Skin epidermis (tissue), 12 donors: ENCODE data around the gene GRM1.

Source experiments
- H3K27ac ChIP-seq, 21 experiments: fragments of 200-600 bp; sonication (generic) in 11 of 21; one replicate each; pipeline ENCODE4 v1.5.0; 2020; ENCODE audit warnings: mild to moderate bottlenecking in 3 of 21, inconsistent platforms in 2 of 21, moderate library complexity in 2 of 21
- H3K4me3 ChIP-seq, 7 experiments: fragments of 200-600 bp; sonication (generic) in 2 of 7; one replicate each; pipeline ENCODE4 v1.5.0; 2020; ENCODE audit warnings: inconsistent platforms in 2 of 7, mild to moderate bottlenecking in 2 of 7, moderate library complexity in 1 of 7

Gene GRM1

DNA sequence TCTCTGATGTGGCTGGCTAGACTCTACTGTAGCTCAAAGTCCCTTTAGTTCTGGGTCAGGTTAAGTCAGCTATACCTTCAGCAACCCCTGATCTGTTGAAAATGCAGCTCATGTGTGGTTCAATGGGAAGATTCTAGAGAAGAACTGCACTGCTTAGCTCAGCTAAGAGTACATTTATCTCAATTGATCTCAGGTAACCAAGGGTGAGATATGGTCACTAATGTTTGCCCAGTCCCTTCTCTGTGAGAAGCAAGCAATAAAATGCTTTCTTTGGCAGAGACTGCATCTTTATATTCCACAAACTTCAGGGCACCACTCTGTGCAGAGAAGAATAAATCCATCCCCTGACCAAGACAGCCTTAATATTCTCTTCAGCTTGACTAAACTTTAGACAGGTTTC, 274.1 kb downstream of the GRM1 start:
- Histone ChIP-seq H3K27ac (no peak overlapping the region), H3K4me3 (no peak overlapping the region)

DNA sequence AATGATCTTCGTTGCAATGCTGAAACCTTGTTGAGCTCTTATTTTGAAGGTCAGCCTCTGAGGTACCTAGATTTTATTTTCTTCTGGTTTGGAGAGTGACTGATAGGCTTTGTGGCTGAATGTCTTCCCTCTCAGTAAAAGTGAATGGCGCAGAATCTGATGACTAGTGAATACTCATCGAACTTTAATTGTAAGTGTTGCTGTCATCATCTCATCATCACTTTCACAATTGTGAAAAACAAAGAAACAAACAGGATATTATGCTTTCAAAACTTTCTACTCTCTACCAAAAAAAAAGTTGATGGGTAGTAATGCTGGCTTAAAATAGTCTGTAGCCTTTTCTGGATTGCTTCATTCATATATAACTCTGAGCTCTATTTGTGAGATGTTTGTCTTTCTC, 275.3 kb downstream of the GRM1 start:
- no peak overlapping the region for H3K27ac ChIP-seq
- no peak overlapping the region for H3K4me3 ChIP-seq

DNA sequence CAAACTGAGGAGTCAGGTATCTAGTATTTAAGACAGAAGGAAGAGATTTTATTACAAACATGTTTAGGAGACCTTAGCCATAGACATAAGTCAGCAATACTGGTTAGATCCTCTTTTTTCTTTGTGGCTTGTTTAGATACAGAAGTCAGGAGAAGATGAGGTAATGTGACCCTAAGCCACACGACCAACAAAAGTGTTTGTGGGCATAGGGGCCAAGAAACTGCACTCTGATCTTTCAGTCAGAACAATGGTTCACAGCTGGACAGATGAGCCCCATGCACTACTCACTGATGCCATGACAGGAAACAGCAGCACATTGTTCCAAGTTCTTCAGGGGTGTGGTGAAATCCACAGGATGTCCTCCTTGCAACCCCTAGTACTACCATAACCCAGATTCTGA, 276.2 kb downstream of the GRM1 start:
- no peak overlapping the region for H3K27ac ChIP-seq
- H3K4me3 ChIP-seq: no peak overlapping the region

DNA sequence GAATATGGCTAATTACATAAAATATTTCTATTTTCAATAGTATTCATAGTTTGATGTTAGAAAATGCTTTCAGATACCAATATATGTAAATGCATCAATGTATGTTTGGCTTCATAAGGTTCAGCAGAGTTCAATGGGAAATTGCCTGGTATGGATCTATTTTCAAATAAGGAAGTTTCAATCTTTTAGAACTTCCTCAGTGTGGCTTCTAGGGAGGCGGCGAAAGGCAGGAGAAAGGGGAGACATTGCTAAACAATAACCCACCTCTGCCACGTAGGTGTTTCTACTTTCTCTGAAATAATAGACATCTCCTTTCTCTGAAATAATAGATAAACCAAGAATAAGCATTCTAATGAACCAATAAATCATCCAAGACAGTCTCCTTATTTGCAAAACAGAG, 277.1 kb downstream of the GRM1 start:
- Histone ChIP-seq H3K4me3 (no peak overlapping the region), H3K27ac (no peak overlapping the region)

DNA sequence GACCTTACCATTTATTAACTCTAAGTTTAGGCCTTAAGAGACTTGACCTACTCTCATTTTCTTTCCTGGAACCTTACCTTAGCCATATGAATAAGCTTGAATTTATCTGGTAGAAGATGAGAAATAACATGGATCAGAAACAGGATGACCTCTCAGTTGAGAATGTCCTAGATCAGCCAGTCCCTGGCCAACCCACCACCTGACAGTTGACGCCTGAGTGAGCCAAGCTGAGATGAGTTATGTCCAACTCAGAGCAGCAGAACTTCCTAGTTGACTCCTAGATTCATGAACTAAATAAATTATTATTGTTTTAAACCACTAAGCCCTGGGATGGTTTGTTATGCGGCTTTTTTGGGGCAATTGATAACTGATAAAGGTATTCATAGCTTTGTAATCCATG, 281.8 kb downstream of the GRM1 start:
- Histone ChIP-seq H3K4me3 (no peak overlapping the region), H3K27ac (no peak overlapping the region)

DNA sequence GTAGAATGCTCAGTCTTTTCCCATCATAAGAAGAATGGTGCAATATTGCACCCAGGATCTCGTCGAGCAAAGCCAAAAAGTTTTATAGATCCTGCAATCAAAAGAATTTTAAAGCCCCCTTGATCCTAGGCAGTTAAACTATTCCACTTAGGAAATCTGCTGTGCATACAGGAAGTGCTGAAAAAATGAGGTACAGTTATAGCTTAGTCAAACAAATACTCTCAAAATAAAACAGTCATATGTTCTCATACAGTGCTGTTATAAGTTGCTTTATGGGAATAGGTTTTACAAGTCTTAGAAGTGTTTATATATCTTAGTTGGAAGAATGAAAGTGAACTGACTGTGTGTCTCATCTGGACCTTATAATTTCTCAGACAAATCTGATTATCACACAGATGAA, 282.2 kb downstream of the GRM1 start:
- H3K27ac ChIP-seq: no peak overlapping the region
- H3K4me3 ChIP-seq: no peak overlapping the region

DNA sequence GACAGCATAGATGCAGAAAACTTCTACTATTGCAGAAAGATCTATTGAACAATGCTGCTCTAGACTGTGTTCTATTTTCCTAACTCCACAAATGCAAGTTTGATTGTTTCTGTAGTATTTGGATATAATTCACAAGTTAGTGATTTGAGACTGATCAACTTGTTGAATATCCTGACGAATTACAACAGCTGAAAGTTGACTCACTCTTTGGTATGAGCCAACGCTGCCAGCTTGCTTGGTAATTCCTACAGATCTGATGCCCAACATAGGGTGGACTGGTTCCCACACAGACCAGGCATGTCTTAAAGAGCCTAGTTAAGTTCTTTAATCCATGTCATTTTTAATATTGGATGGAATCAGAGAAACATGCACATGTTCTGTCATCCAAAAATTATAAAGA, 283.7 kb downstream of the GRM1 start:
- no peak overlapping the region for H3K27ac ChIP-seq
- no peak overlapping the region for H3K4me3 ChIP-seq

DNA sequence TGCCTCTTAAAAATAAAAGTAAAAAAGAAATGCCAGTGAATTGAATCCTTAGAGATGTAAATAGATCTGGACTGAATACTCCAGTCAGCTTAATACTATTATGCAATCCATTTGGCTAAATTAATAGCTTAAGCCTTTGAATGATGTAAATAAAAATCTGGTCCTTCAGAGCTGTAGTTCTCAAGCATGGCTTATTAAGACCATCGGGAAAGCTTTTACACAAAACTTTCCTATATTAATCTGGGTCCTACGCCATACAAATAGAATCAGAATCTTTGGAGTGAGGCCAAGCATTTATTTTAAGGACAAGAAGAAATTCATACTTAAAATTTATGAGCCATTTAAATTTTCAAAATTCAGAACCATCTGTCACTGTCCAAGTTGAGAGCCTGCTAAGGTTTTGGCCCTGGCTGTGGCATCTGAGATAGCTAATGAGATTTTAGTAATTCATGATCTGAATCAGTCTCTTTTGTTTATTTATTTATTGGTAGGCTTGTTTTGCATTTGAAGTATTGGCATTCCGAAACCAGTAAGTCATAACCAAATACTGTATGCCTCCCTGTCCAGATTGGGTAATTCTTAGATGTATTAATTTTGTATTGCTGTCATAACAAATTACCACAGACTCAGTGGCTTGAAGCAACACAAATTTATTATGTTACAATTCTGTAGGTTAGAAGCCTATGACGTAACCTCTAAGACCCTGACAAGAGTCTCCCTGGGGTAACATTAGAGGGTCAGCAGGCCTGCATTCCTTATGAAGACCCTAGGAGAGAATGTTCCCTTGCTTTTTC, 286.7 kb downstream of the GRM1 start:
- no peak overlapping the region for H3K4me3 ChIP-seq
- no peak overlapping the region for H3K27ac ChIP-seq

DNA sequence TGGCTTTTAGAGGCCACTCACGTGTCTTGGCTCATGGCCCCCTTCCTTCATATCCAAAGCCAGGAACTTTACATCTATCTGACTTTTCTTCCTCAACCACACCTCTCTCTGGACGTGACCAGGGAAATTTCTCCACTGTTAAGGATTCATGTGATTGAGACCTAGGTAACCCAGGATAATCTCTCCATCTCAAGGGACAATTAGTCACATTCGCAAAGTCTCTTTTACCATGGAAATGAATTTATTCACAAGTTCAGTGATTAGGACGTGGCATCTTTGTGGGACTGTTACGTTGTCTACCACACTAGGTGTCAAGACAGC, 287.3 kb downstream of the GRM1 start:
- no peak overlapping the region for H3K4me3 ChIP-seq
- H3K27ac ChIP-seq: no peak overlapping the region

DNA sequence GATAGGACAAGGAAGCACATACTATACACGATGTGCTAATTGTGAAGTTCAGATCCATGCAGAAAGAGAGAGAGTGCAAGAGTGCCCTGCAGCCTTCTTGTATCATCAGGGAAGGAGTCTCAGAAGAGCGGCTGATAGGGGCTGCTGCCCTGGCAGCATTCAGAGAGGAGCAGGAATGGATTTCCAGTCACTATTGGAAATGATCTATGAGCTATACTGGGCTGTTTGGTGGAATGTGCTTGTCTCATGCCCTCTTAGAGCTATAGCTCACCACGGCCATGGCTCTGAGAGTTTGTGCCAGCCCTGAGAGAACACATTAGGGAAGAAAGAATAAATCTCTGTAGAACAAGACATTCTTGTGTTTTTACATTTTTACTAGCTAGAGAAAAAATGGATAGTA, 302.2 kb downstream of the GRM1 start:
- H3K27ac ChIP-seq: no peak overlapping the region
- H3K4me3 ChIP-seq: no peak overlapping the region

DNA sequence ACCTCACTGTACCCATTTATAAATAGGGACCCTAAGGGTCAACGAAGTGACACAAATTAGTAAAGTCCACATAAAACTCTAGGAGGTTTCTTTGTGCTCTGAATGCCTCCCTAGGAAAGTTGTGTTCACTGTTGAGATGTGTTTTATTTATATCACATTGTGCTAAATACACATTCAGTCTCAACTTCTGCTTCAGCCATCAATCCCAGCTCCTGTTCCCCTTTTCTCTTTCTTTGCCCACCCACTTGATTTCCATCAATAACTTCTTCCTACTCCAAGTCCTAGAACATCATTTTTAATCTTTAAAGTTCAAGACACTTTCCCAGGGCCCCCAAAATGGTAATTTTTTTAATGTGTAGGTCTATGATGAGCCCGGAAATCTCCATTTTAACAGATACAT, 306.5 kb downstream of the GRM1 start:
- Histone ChIP-seq H3K27ac (no peak overlapping the region), H3K4me3 (no peak overlapping the region)

DNA sequence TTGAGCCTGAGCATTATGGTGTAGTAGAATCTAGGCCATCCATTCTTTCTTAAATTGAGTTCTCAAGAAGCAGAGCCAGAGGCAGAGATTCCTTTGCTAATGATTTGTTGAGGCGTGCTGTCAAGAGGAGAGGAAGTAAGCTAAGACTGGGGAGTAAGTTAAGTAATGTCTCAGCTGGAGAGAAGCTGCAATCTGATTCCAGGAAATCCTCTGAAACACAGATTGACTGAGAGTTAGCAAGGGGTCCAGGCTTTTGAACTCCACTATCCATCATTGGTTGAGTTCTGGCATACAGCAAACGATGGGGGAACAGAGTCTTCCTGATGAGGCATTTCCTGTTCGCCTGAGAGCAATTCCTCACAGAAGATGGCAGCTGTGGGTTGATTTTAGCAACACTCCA, 307.3 kb downstream of the GRM1 start:
- Histone ChIP-seq H3K4me3 (no peak overlapping the region), H3K27ac (no peak overlapping the region)

DNA sequence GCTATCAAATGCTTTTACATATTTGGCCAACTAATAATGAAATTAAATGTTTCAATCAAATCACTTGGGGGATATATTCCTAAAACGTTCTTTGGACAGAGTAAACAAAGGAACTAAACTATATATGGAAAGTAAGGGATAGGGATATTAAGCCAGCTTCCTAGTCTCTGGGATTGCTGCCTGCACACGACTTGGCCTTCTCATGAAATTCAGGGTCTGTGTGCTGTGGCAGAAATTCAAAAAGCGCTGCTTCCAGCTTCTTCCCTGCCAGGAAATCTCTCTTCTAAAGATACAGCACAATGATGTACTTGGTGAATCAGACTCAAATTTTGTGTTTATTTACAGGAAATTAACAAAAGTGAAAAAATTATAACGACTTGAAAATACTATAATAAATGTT, 308.5 kb downstream of the GRM1 start:
- no peak overlapping the region for H3K27ac ChIP-seq
- H3K4me3 ChIP-seq: no peak overlapping the region

DNA sequence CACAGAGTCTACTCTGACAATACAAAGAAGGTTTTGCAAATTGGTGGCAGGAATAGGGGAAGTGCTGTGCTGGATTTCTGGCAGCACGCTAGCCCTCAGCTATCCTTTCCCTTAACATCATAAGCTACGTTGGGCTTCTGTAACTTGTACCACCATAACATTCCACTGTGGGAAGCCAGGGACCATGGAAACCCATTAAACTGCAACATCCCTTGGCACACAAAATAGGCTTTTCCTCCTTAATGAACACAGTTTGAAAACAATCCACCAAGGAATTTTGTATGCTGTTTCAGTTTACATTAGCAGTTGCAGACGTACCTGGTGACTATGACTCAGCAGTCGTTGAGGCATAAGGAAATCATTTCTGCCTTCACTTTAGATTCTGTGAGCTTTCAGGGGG, 310.9 kb downstream of the GRM1 start:
- Histone ChIP-seq H3K27ac (no peak overlapping the region), H3K4me3 (no peak overlapping the region)

DNA sequence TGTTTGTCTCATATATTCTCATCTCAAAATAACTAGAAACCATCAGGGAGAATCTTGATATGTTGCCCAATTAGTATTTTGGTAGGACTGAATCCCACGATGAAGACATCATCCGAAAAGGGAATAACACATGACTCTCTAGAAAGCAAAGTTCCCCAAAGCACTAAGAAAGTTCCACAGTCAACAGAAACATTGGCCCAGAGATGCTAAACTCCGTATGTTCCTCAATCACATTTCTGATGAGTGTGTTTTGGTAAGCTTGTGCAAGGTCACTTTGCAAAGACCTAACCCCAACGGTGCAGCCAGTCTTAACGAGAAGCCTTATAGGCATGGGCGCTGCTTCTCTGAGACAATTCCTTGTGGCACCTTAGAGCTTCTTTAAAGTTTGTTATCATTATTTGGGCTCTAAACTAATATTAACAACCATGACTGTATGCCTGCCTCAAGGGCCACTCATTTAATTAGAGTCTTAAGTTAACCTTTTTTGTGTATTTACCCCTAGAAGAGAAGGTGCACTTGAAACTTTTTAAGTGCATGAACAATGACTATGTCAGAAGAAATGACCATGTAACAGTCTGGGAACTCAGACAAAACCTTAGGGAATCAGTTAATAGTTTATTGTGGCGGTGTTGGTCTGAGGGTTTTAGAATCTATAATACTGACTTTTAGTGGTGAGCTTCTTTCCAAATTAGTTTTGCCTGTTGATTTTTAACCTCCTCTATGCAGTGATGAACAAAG, 312.8 kb downstream of the GRM1 start:
- H3K27ac ChIP-seq: no peak overlapping the region
- H3K4me3 ChIP-seq: no peak overlapping the region

DNA sequence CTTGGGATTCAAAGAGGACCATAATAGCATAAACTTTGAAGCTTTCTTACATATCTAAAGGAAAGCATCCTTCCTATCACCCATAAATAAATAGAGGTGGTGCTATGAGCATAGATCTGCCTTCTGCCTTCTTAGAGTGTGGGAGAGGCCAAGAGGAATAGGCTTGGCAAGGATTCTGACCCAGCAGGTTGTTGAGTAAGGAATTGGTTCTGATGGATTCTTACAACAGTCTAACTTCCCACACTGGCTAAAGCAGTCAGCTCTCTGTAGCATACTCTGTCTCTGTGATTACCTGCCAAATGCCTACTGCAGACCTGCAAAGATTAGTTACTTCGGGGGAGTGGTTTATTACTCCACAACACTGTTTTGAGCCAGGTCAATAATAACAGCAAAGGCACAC, 316.7 kb downstream of the GRM1 start:
- H3K4me3 ChIP-seq: no peak overlapping the region
- H3K27ac ChIP-seq: no peak overlapping the region

DNA sequence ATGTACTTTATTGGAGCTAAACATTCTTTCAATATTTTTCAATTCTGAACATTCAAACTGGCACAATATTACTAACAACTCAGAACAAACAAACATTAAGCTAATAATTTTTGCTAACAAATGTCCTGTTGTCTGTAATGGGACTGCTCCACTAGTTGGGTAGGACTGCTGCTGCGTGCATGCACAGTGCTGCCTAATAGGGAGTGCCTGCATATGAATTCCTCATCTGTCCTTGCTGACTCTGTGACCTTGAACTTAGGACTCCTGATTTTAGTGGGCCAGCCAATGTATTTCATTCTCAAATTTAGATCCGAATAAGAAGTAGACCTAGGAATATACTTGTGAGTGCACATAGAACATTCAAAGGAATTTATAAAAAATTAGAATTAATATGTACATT, 318.2 kb downstream of the GRM1 start:
- Histone ChIP-seq H3K27ac (no peak overlapping the region), H3K4me3 (no peak overlapping the region)

DNA sequence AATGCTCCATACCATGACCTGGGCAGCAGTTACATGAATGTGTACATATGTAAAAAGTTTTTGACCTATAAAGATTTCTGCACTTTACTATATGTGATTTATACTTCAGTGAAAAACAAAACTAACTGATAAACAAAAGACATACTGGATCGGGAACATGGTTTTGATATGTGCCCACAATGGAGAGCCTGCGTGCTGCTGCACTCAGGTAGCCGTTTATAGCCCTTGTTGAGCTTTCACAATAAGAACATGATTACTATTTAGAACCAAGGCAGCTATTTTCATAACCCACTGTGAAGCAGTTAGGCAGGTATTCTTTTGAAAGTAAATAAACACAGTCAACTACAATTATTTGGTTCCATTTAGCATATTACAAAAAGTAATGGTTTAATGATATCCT, 318.8 kb downstream of the GRM1 start:
- H3K4me3 ChIP-seq: no peak overlapping the region

DNA sequence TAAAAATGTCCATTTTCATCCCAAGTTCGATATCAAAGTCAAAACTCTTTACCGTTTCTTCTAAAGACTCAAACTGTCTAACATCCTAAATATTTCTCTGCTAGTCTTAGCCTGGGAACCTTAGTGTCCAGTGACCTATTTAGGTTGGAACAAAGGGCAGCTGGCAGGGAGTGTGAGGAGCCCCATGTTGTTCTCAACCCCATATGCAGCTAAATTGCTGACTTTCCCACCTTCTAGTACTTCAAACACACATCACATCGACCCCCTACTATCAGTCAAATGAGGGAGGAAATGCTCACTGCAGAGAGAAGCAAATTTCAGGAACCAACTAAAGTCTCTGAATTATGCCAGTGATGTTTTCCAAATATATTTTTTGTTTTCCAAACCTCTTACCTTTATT, 322.2 kb downstream of the GRM1 start:
- Histone ChIP-seq H3K4me3 (no peak overlapping the region), H3K27ac (no peak overlapping the region)

More for the DNA sequence above, 318.8 kb downstream of the GRM1 start:
- no peak overlapping the region for H3K27ac ChIP-seq

DNA sequence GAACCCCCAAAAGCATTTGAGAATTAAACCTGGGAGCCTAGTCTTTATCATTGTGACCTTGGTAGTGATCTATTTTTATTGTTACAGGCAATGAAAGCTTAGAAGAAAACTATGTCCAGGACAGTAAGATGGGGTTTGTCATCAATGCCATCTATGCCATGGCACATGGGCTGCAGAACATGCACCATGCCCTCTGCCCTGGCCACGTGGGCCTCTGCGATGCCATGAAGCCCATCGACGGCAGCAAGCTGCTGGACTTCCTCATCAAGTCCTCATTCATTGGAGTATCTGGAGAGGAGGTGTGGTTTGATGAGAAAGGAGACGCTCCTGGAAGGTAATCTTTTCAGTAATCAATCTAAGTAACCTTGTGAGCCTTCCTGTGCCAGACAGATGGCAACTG, 323.3 kb downstream of the GRM1 start:
- H3K4me3 ChIP-seq: no peak overlapping the region
- H3K27ac ChIP-seq: no peak overlapping the region

DNA sequence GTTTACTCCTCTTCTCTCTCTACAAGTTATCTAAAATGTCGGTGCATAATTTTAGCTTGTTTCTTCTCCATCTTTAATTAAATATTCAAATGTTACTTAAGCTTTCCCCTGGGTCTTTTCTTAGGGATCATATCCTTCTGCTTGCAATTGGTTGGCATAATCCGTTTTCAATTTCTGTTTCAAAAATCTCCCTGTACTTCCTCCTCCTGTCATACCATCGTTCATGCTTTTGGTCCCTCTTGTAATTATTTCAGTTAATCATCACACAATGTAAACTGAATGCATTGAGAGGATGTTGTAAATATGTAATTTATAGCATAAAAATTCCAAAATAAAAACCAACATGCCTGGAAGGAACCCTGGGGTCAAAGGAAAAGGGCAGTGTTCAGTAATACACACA, 325.6 kb downstream of the GRM1 start:
- Histone ChIP-seq H3K4me3 (no peak overlapping the region), H3K27ac (no peak overlapping the region)
